SK-N-MC (cell line): Measurements from ENCODE around the gene PEAK1.
A peak's percentile ranks its signal among the peaks of the same experiment; 100 is the strongest.

Source experiments
- DNase-seq: peaks from one replicate; pipeline ENCODE4 v3.0.0-alpha.2; 2011; ENCODE audit warnings: low read depth, low spot score
- H3K27ac ChIP-seq: fragments of 200-600 bp; sonication (generic); 2 replicates; pipeline ENCODE4 v1.5.1; 2016; ENCODE audit warnings: mixed run types
- H3K36me3 ChIP-seq: fragments of 200-600 bp; sonication (generic); 2 replicates; pipeline ENCODE4 v1.6.1; 2017; ENCODE audit warnings: antibody characterized with exemption, low read length, mixed read lengths; ENCODE audit not compliant: insufficient read depth
- H3K4me3 ChIP-seq: fragments of 200-600 bp; sonication (generic); 2 replicates; pipeline ENCODE4 v1.5.1; 2016
- H3K9ac ChIP-seq: fragments of 200-600 bp; sonication (generic); 2 replicates; pipeline ENCODE4 v1.8.0; 2017; ENCODE audit warnings: mixed run types, mixed read lengths; ENCODE audit not compliant: insufficient read length
- H3K9me3 ChIP-seq: fragments of 200-600 bp; sonication (generic); 2 replicates; pipeline ENCODE4 v1.6.1; 2017; ENCODE audit warnings: low read depth, mild to moderate bottlenecking, antibody characterized with exemption, low read length, moderate library complexity, mixed read lengths
- EZH2 ChIP-seq: fragments of 200-600 bp; sonication (generic); IDR thresholded peaks from one replicate; pipeline ENCODE4 v1.6.1; 2017; ENCODE audit warnings: antibody characterized with exemption
- FOXP2 ChIP-seq: optimal IDR thresholded peaks from 2 replicates; pipeline ENCODE3; 2011; ENCODE audit warnings: mild to moderate bottlenecking, moderate library complexity; ENCODE audit not compliant: insufficient read depth; ENCODE audit errors: extremely low read length, control extremely low read depth
- POLR2AphosphoS5 ChIP-seq: IDR thresholded peaks from 2 replicates; pipeline ENCODE4 v1.6.1; 2012; ENCODE audit warnings: mild to moderate bottlenecking, low read depth, low read length, borderline replicate concordance

Gene PEAK1

GRCh38 chr15:77096138-77096537 lies 323.8 kb downstream of the PEAK1 start:
- H3K4me3 ChIP-seq = no peak overlapping the region
- no peaks in the 10 kb centered on the region for H3K36me3 ChIP-seq
- no peak for DNase-seq
- H3K9me3 ChIP-seq = no peaks in the 10 kb centered on the region
- no peak overlapping the region for H3K27ac ChIP-seq
- no peak for TF ChIP-seq POLR2AphosphoS5
- TF ChIP-seq EZH2 = no peak
- no peak for TF ChIP-seq FOXP2
- H3K9ac ChIP-seq = no peak overlapping the region

- TF ChIP-seq POLR2AphosphoS5 (no peak), EZH2 (no peak), FOXP2 (no peak)
- H3K36me3 ChIP-seq = no peaks in the 10 kb centered on the region
- H3K9me3 ChIP-seq = no peaks in the 10 kb centered on the region
- no peak overlapping the region for H3K9ac ChIP-seq
- H3K4me3 ChIP-seq = no peak overlapping the region
- DNase-seq = no peak
- no peak overlapping the region for H3K27ac ChIP-seq
Observed at GRCh38 chr15:77094397-77095030, 325.4 kb downstream of the PEAK1 start.

GRCh38 chr15:77093436-77093835 lies 326.5 kb downstream of the PEAK1 start:
- Histone ChIP-seq H3K9ac (no peak overlapping the region), H3K36me3 (no peaks in the 10 kb centered on the region), H3K9me3 (no peaks in the 10 kb centered on the region), H3K27ac (no peak overlapping the region), H3K4me3 (no peak overlapping the region)
- no peak for TF ChIP-seq FOXP2
- TF ChIP-seq EZH2 = no peak
- TF ChIP-seq POLR2AphosphoS5 = no peak
- DNase-seq = no peak

- no peaks in the 10 kb centered on the region for H3K36me3 ChIP-seq
- H3K9me3 ChIP-seq = no peaks in the 10 kb centered on the region
- H3K27ac ChIP-seq = no peak overlapping the region
- no peak overlapping the region for H3K4me3 ChIP-seq
- TF ChIP-seq FOXP2 = no peak
- no peak for TF ChIP-seq EZH2
- TF ChIP-seq POLR2AphosphoS5 = no peak
- DNase-seq = no peak
- no peak overlapping the region for H3K9ac ChIP-seq
Observed at GRCh38 chr15:77091097-77091496, 328.8 kb downstream of the PEAK1 start.

- Histone ChIP-seq H3K36me3 (no peaks in the 10 kb centered on the region), H3K27ac (no peak overlapping the region), H3K9me3 (no peaks in the 10 kb centered on the region), H3K9ac (no peak overlapping the region), H3K4me3 (no peak overlapping the region)
- DNase-seq = no peak
- TF ChIP-seq FOXP2 (no peak), EZH2 (no peak), POLR2AphosphoS5 (no peak)
Observed at GRCh38 chr15:77087213-77087612, 332.7 kb downstream of the PEAK1 start.

- no peak overlapping the region for H3K9ac ChIP-seq
- no peak for TF ChIP-seq POLR2AphosphoS5
- no peak for TF ChIP-seq FOXP2
- TF ChIP-seq EZH2 = no peak
- no peak overlapping the region for H3K4me3 ChIP-seq
- no peaks in the 10 kb centered on the region for H3K9me3 ChIP-seq
- H3K36me3 ChIP-seq = no peaks in the 10 kb centered on the region
- no peak for DNase-seq
- no peak overlapping the region for H3K27ac ChIP-seq
Observed at GRCh38 chr15:77085297-77085696, 334.6 kb downstream of the PEAK1 start.

- TF ChIP-seq EZH2 = no peak
- no peak for TF ChIP-seq FOXP2
- no peak for TF ChIP-seq POLR2AphosphoS5
- H3K27ac ChIP-seq = no peak overlapping the region
- DNase-seq = no peak
- H3K9ac ChIP-seq = no peak overlapping the region
- no peaks in the 10 kb centered on the region for H3K9me3 ChIP-seq
- H3K36me3 ChIP-seq = no peaks in the 10 kb centered on the region
- H3K4me3 ChIP-seq = no peak overlapping the region
Observed at GRCh38 chr15:77084436-77084835, 335.5 kb downstream of the PEAK1 start.

GRCh38 chr15:77083381-77084160 lies 336.3 kb downstream of the PEAK1 start:
- Histone ChIP-seq H3K4me3 (peak overlapping the region; percentile 68), H3K36me3 (no peaks in the 10 kb centered on the region), H3K27ac (no peak overlapping the region), H3K9me3 (no peaks in the 10 kb centered on the region), H3K9ac (no peak overlapping the region)
- TF ChIP-seq EZH2 (no peak), POLR2AphosphoS5 (peak; percentile 27; the same call in 1 of the 2 replicates)
- DNase-seq = no peak
